Loucy (cell line): ENCODE results near the gene ZFYVE21.

Experiments used
- EZH2phosphoT487 ChIP-seq: fragments of 200-600 bp; IDR thresholded peaks from 2 replicates; pipeline ENCODE4 v1.6.1; 2018; ENCODE audit warnings: antibody characterized with exemption, mild to moderate bottlenecking, moderate library complexity, borderline replicate concordance
- TF ChIP-seq, protein P1 (sequence below): fragments of 200-600 bp; sonication (generic); conservative IDR thresholded peaks from 2 replicates; pipeline ENCODE4 v1.5.1; 2014; ENCODE audit warnings: mild to moderate bottlenecking, antibody characterized with exemption, low read length

DNA sequence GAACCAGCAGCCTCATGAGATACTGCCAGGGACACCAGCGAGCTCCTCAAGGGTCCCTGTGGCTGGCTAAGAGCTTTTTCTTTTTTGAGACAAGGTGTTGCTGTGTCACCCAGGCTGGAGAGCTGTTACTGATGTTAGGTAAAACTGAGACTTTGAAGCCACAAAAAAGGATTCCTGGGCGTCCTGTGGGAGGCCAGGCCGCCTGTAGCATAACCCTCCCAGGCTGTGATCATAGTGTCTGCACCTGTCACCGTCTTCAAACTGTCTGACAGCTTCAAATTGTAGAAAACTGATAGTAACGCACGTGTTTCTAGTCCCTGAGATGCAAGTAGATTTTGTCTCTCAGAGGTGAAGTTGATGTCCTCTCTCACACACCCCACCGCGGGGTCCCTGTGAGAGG, 4.1 kb downstream of the ZFYVE21 start:
- TF ChIP-seq, protein P1, sequence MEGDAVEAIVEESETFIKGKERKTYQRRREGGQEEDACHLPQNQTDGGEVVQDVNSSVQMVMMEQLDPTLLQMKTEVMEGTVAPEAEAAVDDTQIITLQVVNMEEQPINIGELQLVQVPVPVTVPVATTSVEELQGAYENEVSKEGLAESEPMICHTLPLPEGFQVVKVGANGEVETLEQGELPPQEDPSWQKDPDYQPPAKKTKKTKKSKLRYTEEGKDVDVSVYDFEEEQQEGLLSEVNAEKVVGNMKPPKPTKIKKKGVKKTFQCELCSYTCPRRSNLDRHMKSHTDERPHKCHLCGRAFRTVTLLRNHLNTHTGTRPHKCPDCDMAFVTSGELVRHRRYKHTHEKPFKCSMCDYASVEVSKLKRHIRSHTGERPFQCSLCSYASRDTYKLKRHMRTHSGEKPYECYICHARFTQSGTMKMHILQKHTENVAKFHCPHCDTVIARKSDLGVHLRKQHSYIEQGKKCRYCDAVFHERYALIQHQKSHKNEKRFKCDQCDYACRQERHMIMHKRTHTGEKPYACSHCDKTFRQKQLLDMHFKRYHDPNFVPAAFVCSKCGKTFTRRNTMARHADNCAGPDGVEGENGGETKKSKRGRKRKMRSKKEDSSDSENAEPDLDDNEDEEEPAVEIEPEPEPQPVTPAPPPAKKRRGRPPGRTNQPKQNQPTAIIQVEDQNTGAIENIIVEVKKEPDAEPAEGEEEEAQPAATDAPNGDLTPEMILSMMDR = no peak
- TF ChIP-seq EZH2phosphoT487 = no peak
